ENCODE data around the gene PRPF39.

- TF ChIP-seq CTCF (IDR thresholded peaks at IDR 0.05) (no peak), POLR2A (IDR thresholded peaks at IDR 0.05) (no peak)
Observed at GRCh38 chr14:45057349-45057748, 26.6 kb upstream of the PRPF39 start.
